Iris pigment epithelial cell (primary cell): ENCODE data around the gene PARP15.
"Not testable (repeated sequence)": the region's sequence is repeated elsewhere in the genome, so short reads cannot be mapped to it uniquely, and the experiment has no call there.

ENCODE experiments used
- DNase-seq: peaks from one replicate; pipeline ENCODE4 v3.0.0-alpha.2; 2011; ENCODE audit warnings: low read depth

Gene PARP15

GRCh38 chr3:122619040-122619439 lies 41.6 kb downstream of the PARP15 start:
- DNase-seq = no peak

- DNase-seq = no peak
Measured at GRCh38 chr3:122620399-122620798, 42.9 kb downstream of the PARP15 start.

GRCh38 chr3:122621112-122621511 lies 43.7 kb downstream of the PARP15 start:
- DNase-seq = no peak

- no peak for DNase-seq
Measured at GRCh38 chr3:122623031-122623829, 45.8 kb downstream of the PARP15 start.

GRCh38 chr3:122626515-122627180 lies 49.2 kb downstream of the PARP15 start:
- no peak for DNase-seq

- no peak for DNase-seq
Measured at GRCh38 chr3:122627301-122627700, 49.9 kb downstream of the PARP15 start.

- peak; percentile 63 for DNase-seq
Measured at GRCh38 chr3:122628567-122628966, 51.1 kb downstream of the PARP15 start.

DNA sequence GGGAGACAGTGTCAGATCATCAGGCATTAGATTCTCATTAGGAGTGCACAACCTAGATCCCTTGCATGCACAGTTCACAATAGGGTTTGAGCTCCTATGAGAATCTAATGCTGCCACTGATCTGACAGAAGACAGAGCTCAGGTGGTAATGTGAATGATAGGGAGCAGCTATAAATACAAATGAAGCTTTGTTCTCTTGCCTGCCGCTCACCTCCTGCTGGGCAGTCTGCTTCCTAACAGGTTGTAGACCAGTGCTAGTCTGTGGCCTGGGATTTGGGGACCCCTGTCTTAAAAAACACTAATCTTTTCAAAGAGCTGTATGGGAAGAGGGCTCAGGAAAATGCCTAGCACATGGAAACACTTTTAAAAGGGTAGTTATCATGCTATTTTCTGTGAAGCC lies 52.3 kb downstream of the PARP15 start:
- no peak for DNase-seq

DNA sequence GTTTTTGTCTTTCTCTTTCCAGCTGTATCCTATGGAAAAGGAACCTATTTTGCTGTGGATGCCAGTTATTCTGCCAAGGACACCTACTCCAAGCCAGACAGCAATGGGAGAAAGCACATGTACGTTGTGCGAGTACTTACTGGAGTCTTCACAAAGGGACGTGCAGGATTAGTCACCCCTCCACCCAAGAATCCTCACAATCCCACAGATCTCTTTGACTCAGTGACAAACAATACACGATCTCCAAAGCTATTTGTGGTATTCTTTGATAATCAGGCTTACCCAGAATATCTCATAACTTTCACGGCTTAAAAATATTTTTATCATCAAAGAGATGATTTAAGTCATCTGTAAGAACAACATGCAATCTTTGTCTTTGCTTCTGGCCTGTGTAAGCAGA lies 58.3 kb downstream of the PARP15 start:
- DNase-seq = peak; percentile 70

DNA sequence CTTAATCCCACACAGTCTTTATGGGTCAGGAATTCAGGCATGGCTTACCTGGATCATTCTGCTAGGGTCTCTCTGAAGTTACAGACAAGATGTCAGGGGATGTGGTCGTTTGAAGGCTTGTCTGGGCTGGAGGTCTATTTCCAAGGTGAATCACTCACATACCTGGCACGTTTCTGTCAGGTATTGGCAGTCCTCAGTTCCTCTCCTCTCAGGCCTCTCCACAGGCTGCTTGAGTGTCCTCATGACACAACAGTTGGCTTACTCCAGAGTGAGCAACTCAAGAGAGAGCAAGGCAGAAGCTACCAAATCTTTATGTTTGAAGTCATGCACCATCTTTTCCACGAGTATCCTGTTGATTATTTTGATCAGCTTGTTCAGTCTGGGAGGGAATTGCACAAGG lies 59.2 kb downstream of the PARP15 start:
- no peak for DNase-seq

GRCh38 chr3:122640437-122640999 lies 63.1 kb downstream of the PARP15 start:
- DNase-seq = peak; percentile 17

GRCh38 chr3:122642935-122643334 lies 65.5 kb downstream of the PARP15 start:
- DNase-seq = no peak

GRCh38 chr3:122646146-122646988 lies 68.9 kb downstream of the PARP15 start:
- DNase-seq = no peak

GRCh38 chr3:122651233-122651907 lies 73.9 kb downstream of the PARP15 start:
- DNase-seq = not testable (repeated sequence)

DNA sequence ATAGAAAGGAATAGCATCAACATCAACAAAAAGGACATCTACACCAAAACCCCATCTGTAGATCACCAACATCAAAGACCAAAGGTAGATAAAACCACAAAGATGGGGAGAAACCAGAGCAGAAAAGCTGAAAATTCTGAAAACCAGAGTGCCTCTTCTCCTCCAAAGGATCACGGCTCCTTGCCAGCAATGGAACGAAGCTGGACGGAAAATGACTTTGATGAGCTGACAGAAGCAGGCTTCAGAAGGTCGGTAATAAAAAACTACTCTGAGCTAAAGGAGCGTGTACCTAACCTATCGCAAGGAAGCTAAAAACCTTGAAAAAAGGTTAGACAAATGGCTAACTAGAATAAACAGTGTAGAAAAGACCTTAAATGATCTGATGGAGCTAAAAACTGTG lies 74.5 kb downstream of the PARP15 start:
- not testable (repeated sequence) for DNase-seq

DNA sequence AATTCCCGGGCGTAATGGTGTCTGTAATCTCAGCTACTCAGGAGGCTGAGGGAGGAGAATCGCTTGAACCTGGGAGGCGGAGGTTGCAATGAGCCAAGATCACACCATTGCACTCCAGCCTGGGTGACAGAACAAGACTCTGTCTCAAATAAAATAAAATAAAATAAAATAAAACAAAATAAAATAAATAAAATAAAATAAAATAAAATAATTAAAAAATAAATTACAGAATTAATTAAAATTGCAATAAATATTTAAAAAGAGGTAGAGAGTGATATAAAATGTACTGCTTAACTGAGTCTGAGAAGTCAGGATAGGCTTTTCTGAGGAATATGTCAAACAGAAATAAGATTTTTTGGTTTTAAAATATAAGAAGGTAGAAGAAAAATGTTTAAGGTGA lies 80.9 kb downstream of the PARP15 start:
- not testable (repeated sequence) for DNase-seq

DNA sequence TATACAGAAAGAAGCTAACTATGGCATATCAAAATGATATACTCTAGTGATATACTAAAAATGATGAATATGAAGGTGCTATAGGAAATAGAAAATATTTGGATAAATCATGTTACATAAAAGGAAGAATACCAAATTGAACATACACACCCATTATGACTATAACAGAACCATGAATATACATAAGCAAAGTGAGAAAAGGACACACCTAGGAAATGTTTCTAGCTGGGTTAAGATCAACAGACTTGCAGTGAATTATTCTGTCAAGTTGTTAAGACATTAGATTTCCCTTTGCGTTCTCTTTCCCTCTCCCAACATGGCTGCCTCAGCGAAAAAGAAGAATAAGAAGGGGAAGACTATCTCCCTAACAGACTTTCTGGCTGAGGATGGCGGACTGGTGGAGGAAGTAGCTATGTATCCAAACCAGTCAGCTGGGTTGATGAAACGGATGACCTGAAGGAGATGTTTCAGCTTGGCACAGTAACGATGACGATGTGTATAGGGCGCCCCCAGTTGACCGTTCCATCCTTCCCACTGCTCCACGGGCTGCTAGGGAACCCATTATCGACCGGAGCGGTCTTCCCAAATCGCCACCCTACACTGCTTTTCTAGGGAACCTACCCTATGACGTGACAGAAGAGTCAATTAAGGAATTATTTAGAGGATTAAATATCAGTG lies 83.0 kb downstream of the PARP15 start:
- DNase-seq = no peak

DNA sequence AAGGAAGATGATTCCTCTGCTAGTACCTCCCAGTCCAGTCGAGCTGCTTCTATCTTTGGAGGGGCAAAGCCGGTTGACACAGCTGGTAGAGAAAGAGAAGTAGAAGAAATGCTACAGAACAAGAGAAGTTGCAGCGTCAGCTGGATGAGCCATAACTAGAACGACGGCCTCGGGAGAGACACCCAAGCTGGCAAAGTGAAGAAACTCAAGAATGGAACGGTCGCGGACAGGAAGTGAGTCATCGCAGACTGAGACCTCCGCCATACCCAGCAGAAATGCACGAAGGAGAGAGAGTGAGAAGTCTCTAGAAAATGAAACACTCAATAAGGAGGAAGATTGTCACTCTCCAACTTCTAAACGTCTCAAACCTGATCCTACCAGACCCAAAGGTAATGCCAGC lies 84.2 kb downstream of the PARP15 start:
- no peak for DNase-seq

DNA sequence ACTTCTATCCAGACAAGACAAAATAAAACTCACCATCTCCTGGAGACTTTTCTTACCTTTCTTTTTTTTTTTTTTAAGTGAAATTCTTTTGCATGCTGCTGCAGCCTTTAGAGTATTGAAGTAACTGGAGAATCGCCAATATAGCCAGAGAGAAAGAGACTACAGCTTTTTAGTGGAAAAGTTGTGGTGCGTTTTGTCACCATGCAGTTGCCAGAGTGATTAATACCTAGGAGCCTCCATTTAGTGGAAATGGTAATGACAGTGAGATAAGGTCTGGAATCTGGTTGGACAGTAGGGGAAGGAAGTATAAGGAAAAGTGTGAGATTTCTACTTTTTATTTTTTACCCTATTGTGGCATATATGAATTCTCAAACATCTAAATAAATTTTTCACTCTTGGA lies 85.1 kb downstream of the PARP15 start:
- no peak for DNase-seq

- DNase-seq = no peak
Measured at GRCh38 chr3:122665226-122665786, 87.9 kb downstream of the PARP15 start.

DNA sequence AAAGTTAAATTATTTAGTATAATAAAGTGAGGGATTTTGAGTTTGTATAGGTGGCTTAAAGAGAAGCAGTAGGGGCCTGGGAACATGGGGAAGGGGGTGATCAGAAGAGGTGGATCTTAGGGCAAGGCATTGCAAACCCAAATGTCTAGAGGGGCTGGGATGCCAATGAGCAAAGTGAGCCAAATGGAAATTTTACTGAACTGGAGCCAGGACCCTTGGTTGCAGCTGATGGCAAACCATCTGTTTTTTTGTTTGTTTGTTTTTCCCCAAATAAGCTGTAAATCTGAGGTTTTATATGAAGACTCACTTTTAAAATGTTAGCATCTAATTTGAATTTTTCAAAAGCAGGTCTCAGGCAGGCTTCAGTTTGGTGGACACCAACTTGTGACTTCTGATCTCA lies 88.4 kb downstream of the PARP15 start:
- DNase-seq = no peak
